ENCODE data around the gene ENOX1. TPM values are rescaled to one million over a fixed set of nuclear protein-coding genes. Genes with fewer than 3 reads are reported as not detected.

The ENOX1 gene
- total and polyA plus RNA-seq, 2 of the 8 experiments (the other 6 are each of a cell fraction or from before 2014, with no cell fraction given) = 0.23 to 0.37 TPM

- Histone ChIP-seq H3K27me3 (replicated peaks in 1 of 4; ENCODE audit: control insufficient read depth in 3 of 4, extremely low read depth in 1 of 4, insufficient read depth in 3 of 4, low read length in 3 of 4) (peaks cover 0 to 1% (median 0%) of the 10 kb centered on the region in 4 experiments; a peak in 1 of 7 replicates), H3K56ac (replicated peaks; ENCODE audit: insufficient read length, low read depth, low read length) (no peak overlapping the region), H3K4me1 (replicated peaks in 1 of 4; ENCODE audit: control insufficient read depth in 3 of 4, insufficient read depth in 4 of 4, low read length in 3 of 4) (no peaks in the 10 kb centered on the region), H3K79me1 (ENCODE audit: low read depth, low read length) (no peaks in the 10 kb centered on the region), H2BK12ac (ENCODE audit: low read depth, low read length) (no peak overlapping the region), H3K9ac (replicated peaks in 1 of 4; ENCODE audit: extremely low read depth in 1 of 4, low read depth in 3 of 4, low read length in 3 of 4) (no peak overlapping the region), H3K9me3 (ENCODE audit: insufficient read depth in 2 of 2, low read depth in 1 of 2, low read length in 1 of 2) (no peaks in the 10 kb centered on the region), H3K27ac (ENCODE audit: low read depth, low read length) (no peak overlapping the region), H3K79me2 (ENCODE audit: control insufficient read depth in 1 of 2, insufficient read depth in 2 of 2, low read length in 2 of 2) (no peaks in the 10 kb centered on the region), H3K4me3 (ENCODE audit: extremely low read depth in 1 of 4, insufficient read depth in 2 of 4, low read depth in 3 of 4, low read length in 4 of 4) (no peak overlapping the region), H2BK5ac (ENCODE audit: low read depth, low read length) (no peak overlapping the region), H4K8ac (ENCODE audit: extremely low read depth, insufficient read depth, low read length) (no peak overlapping the region), H3K4me2 (ENCODE audit: insufficient read depth in 1 of 2, low read depth in 2 of 2, low read length in 2 of 2) (no peak overlapping the region), H2BK120ac (replicated peaks; ENCODE audit: low read depth, low read length) (no peak overlapping the region), H3K18ac (ENCODE audit: extremely low read depth, low read length) (no peak overlapping the region), H3K14ac (ENCODE audit: insufficient read length) (no peak overlapping the region), H2BK15ac (ENCODE audit: low read length) (no peak overlapping the region), H3K4ac (replicated peaks; ENCODE audit: insufficient read length, low read depth, low read length) (no peak overlapping the region), H4K91ac (replicated peaks; ENCODE audit: insufficient read length, low read length) (no peak overlapping the region), H3K23ac (ENCODE audit: insufficient read length) (no peak overlapping the region), H4K5ac (ENCODE audit: insufficient read length, low read depth, low read length) (no peak overlapping the region), H2AK5ac (ENCODE audit: low read depth, low read length) (no peak overlapping the region), H4K20me1 (replicated peaks in 1 of 2; ENCODE audit: control insufficient read depth in 1 of 2, insufficient read depth in 2 of 2, low read length in 2 of 2) (no peaks in the 10 kb centered on the region), H3K23me2 (ENCODE audit: low read depth, low read length) (no peaks in the 10 kb centered on the region), H2AFZ (ENCODE audit: low read length) (no peak overlapping the region), H2BK20ac (ENCODE audit: low read length) (no peak overlapping the region), H3K36me3 (ENCODE audit: control insufficient read depth in 2 of 4, insufficient read depth in 4 of 4, low read length in 3 of 4) (no peaks in the 10 kb centered on the region)
- POLR2A ChIA-PET (ENCODE audit: partially characterized antibody) = no interaction called here
- FAIRE-seq (no peak), DNase-seq (ENCODE audit: low read depth in 1 of 2, low spot score in 2 of 2) (no peak)
- TF ChIP-seq RAD21 (IDR thresholded peaks at IDR 0.05 in 1 of 2, conservative IDR thresholded peaks at IDR 0.05 in 1 of 2; ENCODE audit: low read depth in 2 of 2, low read length in 2 of 2) = no peak
- no peak for TF ChIP-seq CEBPB (IDR thresholded peaks at IDR 0.05; ENCODE audit: low read depth, low read length)
- TF ChIP-seq SIX5 (IDR thresholded peaks at IDR 0.05; ENCODE audit: low read depth, low read length) = no peak
- TF ChIP-seq EP300 (IDR thresholded peaks at IDR 0.05; ENCODE audit: borderline replicate concordance in 1 of 2, low read depth in 2 of 2, low read length in 2 of 2) = no peak
- no peak for TF ChIP-seq CBX8 (IDR thresholded peaks at IDR 0.05; ENCODE audit: borderline replicate concordance, low read depth, low read length)
- TF ChIP-seq MAFK (IDR thresholded peaks at IDR 0.05; ENCODE audit: low read depth, low read length) = no peak
- no peak for TF ChIP-seq CREB1 (IDR thresholded peaks at IDR 0.05)
- TF ChIP-seq SUZ12 (IDR thresholded peaks at IDR 0.05; ENCODE audit: low read length) = no peak
- TF ChIP-seq BRCA1 (IDR thresholded peaks at IDR 0.05; ENCODE audit: low read depth, low read length) = no peak
- WGBS, 2 experiments (ENCODE audit: extremely low coverage in 1 of 2, insufficient coverage in 1 of 2, insufficient read length in 1 of 2, insufficient replicate concordance in 2 of 2, low coverage in 1 of 2, low lambda C conversion rate in 2 of 2, missing lambda C conversion rate in 1 of 2) = 91% methylated on average over 5 of the region's 5 CpGs; no CpG with 5 or more reads in 1 of the 2 experiments
- CTCF ChIA-PET (ENCODE audit: partially characterized antibody) = no interaction called here
These were observed 138.0 kb downstream of the ENOX1 start for GRCh38 chr13:43648733-43649132.

Data from H1 (cell line).